Retinal pigment epithelial cell (primary cell): ENCODE results near the gene PKP4.
A peak's percentile ranks its signal among the peaks of the same experiment; 100 is the strongest.
"Not testable (repeated sequence)": the region's sequence is repeated elsewhere in the genome, so short reads cannot be mapped to it uniquely, and the experiment has no call there.

Experiments used
- DNase-seq: peaks from one replicate; pipeline ENCODE4 v3.0.0-alpha.2; 2010; ENCODE audit warnings: low read depth
- H3K4me3 ChIP-seq: 2 replicates; pipeline ENCODE4 v1.5.1; 2011; ENCODE audit warnings: mild to moderate bottlenecking, low read length, control low read depth, moderate library complexity
- CTCF ChIP-seq: conservative IDR thresholded peaks from 2 replicates; pipeline ENCODE4 v1.5.1; 2011; ENCODE audit warnings: low read depth, low read length, control low read depth, inconsistent platforms

Gene PKP4

GRCh38 chr2:158473719-158474392 is 17.1 kb downstream of the PKP4 start:
- TF ChIP-seq CTCF: peak; percentile 17
- no peak overlapping the region for H3K4me3 ChIP-seq
- DNase-seq: no peak

- not testable (repeated sequence) for DNase-seq, H3K4me3 ChIP-seq
Measured at GRCh38 chr2:158474526-158475011, 17.8 kb downstream of the PKP4 start.

GRCh38 chr2:158477202-158477601 is 20.4 kb downstream of the PKP4 start:
- no peak overlapping the region for H3K4me3 ChIP-seq
- DNase-seq: no peak
- TF ChIP-seq CTCF: no peak

GRCh38 chr2:158478237-158478636 is 21.5 kb downstream of the PKP4 start:
- no peak for DNase-seq
- no peak overlapping the region for H3K4me3 ChIP-seq
- TF ChIP-seq CTCF: no peak

GRCh38 chr2:158478816-158479215 is 22.1 kb downstream of the PKP4 start:
- TF ChIP-seq CTCF: no peak
- no peak for DNase-seq
- H3K4me3 ChIP-seq: no peak overlapping the region

GRCh38 chr2:158481116-158481515 is 24.4 kb downstream of the PKP4 start:
- TF ChIP-seq CTCF: no peak
- H3K4me3 ChIP-seq: no peak overlapping the region
- no peak for DNase-seq

- no peak for TF ChIP-seq CTCF
Measured at GRCh38 chr2:158482594-158482993, 25.8 kb downstream of the PKP4 start.

More at GRCh38 chr2:158482594-158482993, 25.8 kb downstream of the PKP4 start:
- DNase-seq: no peak
- H3K4me3 ChIP-seq: no peak overlapping the region
